ENCODE results near the gene PTPRH.

GRCh38 chr19:55250262-55251036 lies 41.1 kb upstream of the PTPRH start:
- TF ChIP-seq GATA2 (IDR thresholded peaks at IDR 0.05; ENCODE audit: low read depth, low read length) (no peak), GATA3 (IDR thresholded peaks at IDR 0.05; ENCODE audit: low read depth, low read length) (no peak)

All from SH-SY5Y (cell line).